NCI-H1092 (cell line): ENCODE data around the gene SLAMF1.
"Not testable (repeated sequence)": the region's sequence is repeated elsewhere in the genome, so short reads cannot be mapped to it uniquely, and the experiment has no call there.

Experiments used
- DNase-seq: peaks from one replicate; lab custom pipeline; 2025; lab: John Stamatoyannopoulos, UW

The SLAMF1 gene

GRCh38 chr1:160563230-160563629 is 83.6 kb downstream of the SLAMF1 start:
- not testable (repeated sequence) for DNase-seq

- not testable (repeated sequence) for DNase-seq
These were observed 84.1 kb downstream of the SLAMF1 start for GRCh38 chr1:160562745-160563144.

- no peak for DNase-seq
These were observed 86.0 kb downstream of the SLAMF1 start for GRCh38 chr1:160560806-160561205.

- no peak for DNase-seq
These were observed 86.7 kb downstream of the SLAMF1 start for GRCh38 chr1:160560045-160560705.

- DNase-seq: not testable (repeated sequence)
These were observed 87.4 kb downstream of the SLAMF1 start for GRCh38 chr1:160559437-160559836.

- DNase-seq: no peak
These were observed 88.0 kb downstream of the SLAMF1 start for GRCh38 chr1:160558660-160559380.
